Hematopoietic multipotent progenitor cell treated with erythropoietin and hydrocortisone succinate and interleukin-3 and kit ligand, for 4 days (in vitro differentiated cells): ENCODE measurements around the gene PPFIBP1.
"Not testable (repeated sequence)": the region's sequence is repeated elsewhere in the genome, so short reads cannot be mapped to it uniquely, and the experiment has no call there.

ENCODE experiments used
- DNase-seq: peaks from one replicate; pipeline ENCODE4 v3.0.0-alpha.2; 2015

Gene PPFIBP1

GRCh38 chr12:27598866-27599265, 74.9 kb downstream of the PPFIBP1 start:
- DNase-seq, result not testable (repeated sequence)

DNA sequence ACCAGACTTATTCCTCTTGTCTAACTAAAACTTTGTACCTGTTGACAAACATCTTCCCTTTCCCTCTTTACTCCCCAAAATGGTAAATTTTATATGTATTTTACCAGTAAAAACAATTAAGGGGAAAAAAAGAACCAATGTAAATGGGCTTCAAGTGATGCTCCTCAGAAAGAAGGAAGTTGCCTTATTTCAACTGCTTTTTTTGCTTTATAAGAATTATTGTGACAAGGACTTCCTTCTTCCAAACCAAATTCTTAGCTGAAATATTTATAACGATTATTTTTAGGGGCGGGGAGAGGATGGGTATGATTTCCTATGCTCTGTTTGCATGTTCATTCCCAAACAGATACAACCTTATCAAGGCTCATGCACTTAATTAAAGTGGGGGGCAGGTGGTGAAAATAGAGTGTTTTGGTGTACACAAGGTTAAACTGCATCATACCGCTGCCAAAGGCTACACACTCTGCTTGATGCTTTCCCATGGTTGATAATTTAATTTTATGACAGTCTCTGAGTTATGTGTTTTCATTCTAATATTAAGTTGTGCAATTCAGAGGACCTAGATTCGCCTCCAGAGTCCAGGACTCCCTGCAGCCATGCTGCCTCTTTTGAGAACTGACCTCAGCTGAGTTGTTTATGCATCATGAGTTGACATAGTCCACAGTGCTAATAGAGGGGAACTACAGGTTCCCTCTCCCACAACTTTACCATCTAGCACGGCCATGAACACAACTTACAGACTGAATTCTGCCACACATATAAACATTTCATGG, 77.2 kb downstream of the PPFIBP1 start:
- DNase-seq, result peak; percentile 52

GRCh38 chr12:27602516-27602915, 78.5 kb downstream of the PPFIBP1 start:
- DNase-seq, result no peak

- DNase-seq, result no peak
Observed at GRCh38 chr12:27604431-27604830, 80.4 kb downstream of the PPFIBP1 start.

GRCh38 chr12:27606986-27607385, 83.0 kb downstream of the PPFIBP1 start:
- DNase-seq, result no peak

GRCh38 chr12:27607591-27607990, 83.6 kb downstream of the PPFIBP1 start:
- DNase-seq, result no peak

DNA sequence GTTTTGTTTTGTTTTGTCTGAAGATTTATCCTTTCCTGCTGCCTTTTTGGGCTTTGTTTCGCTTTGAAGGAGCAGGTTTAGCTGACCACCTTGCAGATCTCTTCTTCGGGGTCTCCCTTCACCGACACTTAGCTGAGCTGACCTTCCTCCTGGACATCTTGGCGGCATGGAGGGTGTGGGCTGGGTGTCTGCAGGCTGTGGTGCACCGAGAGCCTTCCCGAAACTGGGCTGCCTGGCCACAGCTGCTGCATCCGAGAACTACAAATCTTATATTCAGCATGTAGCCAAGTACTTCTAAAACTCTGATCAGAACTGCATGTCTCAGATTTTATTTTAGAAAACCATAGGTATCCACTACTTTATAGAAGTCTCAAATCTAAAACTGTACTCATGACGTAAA, 84.9 kb downstream of the PPFIBP1 start:
- no peak for DNase-seq

DNA sequence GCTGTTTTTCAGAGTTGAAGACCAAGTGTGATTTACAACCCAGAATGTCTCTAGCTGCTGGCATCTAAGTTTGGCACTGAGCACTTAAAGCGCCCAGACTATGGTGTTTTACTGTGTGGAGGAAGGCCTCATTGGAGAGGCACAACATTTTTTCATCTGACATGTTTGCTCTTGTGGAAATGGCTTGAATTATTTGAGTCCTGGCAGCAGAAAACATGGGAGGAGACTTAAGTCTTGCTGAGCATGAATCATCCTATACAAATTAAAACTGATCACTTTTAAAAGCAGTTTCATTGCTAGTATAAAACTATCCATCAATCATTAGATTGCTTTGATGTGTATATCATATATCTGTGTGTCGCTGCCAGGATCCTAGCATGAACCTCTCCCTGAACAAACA, 86.4 kb downstream of the PPFIBP1 start:
- no peak for DNase-seq

DNA sequence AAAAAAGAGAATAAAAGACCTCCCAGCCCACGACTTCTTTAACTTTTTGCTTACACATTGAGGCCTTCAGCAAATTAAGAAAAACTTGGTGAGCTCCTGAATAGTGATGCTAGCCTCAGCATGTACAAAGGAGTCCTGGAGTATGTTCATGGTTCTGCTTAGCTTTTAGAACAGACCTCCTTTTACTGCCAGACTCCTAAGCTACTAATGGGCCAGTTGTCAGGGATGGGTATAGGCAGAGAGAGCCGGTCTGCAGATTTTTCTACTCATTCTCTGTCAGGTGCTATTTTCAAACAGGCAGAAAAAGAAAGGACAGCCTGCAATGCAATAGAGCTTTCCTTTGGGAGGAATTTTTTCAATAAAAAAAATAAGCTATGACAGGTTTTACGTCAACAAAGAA, 90.4 kb downstream of the PPFIBP1 start:
- no peak for DNase-seq

- no peak for DNase-seq
Observed at GRCh38 chr12:27614866-27615265, 90.9 kb downstream of the PPFIBP1 start.

- no peak for DNase-seq
Observed at GRCh38 chr12:27615331-27615891, 91.4 kb downstream of the PPFIBP1 start.

GRCh38 chr12:27616356-27617142, 92.5 kb downstream of the PPFIBP1 start:
- peak; percentile 27 for DNase-seq

DNA sequence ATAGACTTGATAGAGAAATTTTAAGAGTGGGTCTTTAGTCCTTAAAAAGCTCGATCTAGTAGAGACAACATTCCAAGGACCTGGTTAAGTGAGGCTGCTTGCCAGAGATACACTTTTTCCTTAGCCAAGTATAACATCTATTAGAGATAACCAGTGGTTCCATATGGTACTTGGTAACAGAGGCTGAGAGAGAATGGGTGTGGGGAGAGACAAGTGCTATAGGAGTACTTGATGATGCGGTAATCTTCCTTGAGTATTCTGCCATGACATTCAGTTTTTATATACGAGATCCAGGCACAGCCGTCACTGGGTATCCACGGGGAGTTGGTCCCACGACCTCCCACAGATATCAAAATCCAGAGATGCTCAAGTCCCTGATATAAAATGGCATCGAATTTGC, 94.8 kb downstream of the PPFIBP1 start:
- DNase-seq, result no peak

GRCh38 chr12:27619308-27619707, 95.3 kb downstream of the PPFIBP1 start:
- peak; percentile 48 for DNase-seq

DNA sequence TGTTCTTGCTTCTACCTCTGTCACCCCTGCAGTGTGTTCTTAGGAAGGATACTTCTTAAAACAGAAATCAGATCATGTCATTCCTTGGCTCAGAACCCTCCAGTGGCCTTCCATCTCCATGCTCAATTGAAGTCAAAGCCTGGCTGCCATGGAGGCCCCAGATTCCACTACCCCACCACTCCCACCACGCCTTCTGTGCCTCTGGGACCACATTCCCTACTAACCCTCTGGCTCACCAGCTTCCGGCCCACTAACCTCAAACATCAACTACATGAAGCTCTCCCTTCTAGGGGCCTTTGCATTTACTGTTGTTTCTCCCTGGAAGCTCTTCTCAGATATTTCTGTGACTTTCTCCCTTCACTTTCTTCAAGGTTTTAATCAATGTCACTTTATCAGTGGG, 96.1 kb downstream of the PPFIBP1 start:
- no peak for DNase-seq

DNA sequence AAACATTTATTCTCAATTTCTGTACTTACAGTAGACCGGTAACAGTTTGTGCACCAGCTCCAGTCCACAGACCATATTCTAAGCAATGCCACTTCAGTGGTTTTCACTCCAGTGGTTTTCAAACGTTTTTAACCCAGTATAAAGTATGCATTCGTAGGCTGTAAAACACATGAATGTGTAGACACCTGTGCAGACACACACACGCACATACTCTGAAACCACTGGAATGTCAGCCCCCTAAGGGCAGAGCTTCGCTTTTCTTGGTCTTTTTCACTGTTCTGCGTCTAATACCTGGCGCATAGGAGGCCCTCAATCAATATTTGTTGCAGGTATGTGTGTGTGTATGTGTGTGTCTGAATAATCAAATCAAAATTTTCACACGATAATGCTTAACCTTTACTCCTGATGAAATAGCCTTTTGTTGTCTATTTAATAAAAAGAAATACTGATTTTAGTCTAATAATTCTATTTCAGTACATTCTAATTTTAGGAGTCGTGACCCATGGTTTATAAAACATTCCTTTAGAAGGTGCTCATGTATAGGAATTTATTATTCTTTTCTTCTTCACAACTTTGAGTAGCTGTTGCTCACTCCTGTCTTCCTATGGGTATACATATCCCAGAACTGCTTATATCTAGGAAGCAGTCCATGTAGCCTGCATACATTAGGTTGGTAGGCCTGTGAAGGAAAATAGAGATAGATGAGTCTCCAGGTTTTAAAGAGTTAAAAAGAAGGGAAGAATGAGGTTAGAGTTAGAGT, 98.6 kb downstream of the PPFIBP1 start:
- DNase-seq, result no peak

DNA sequence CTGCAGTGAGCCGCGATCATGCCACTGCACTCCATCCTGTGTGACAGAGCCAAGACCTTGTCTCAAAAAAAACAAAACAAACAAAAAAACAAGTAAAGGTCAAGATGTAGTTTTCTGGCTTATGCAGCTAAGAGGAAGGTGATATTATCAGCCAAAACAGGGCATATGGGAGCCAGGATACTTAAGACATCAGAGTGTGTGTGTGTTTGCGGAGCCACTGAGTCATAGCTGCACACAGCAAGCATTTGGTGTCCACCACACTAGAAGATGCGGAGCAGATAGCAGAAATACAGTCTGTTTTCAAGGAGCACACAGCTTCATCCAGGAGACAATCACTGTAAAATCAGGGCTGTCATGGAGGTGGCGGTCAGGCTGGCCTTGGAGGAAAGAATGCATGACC, 99.6 kb downstream of the PPFIBP1 start:
- DNase-seq, result no peak

GRCh38 chr12:27624586-27624985, 100.6 kb downstream of the PPFIBP1 start:
- no peak for DNase-seq

- DNase-seq, result peak; percentile 32
Observed at GRCh38 chr12:27627123-27627852, 103.3 kb downstream of the PPFIBP1 start.

GRCh38 chr12:27627853-27628469, 104.0 kb downstream of the PPFIBP1 start:
- DNase-seq, result not testable (repeated sequence)

GRCh38 chr12:27630219-27630618, 106.2 kb downstream of the PPFIBP1 start:
- DNase-seq, result not testable (repeated sequence)

- no peak for DNase-seq
Observed at GRCh38 chr12:27631365-27631764, 107.4 kb downstream of the PPFIBP1 start.
